GM23338 (cell line): ENCODE data around the gene LLGL2. TPM values are rescaled to one million over a fixed set of nuclear protein-coding genes. Genes with fewer than 3 reads are reported as not detected.

Experiments used
- ATAC-seq: fragments of 200-7000 bp; cut with Tn5 transposase; 3 replicates; pipeline ENCODE4 v1.9.1; 2020
- DNase-seq: peaks from one replicate; pipeline ENCODE4 v3.0.0-alpha.2; 2015; ENCODE audit warnings: low spot score
- H2AFZ ChIP-seq: fragments of 200-600 bp; sonication (generic); 2 replicates; pipeline ENCODE4 v1.8.0; 2016; ENCODE audit warnings: antibody characterized with exemption, mild to moderate bottlenecking, moderate library complexity
- H3F3A ChIP-seq: fragments of 200-600 bp; sonication (generic); replicated peaks from 2 replicates; pipeline ENCODE4 v1.8.0; 2017; ENCODE audit warnings: antibody characterized with exemption, mixed run types, low read depth
- H3K27ac ChIP-seq: fragments of 200-600 bp; sonication (generic); 2 replicates; pipeline ENCODE4 v1.6.1; 2016; ENCODE audit warnings: low read depth
- H3K27me3 ChIP-seq: fragments of 200-600 bp; sonication (generic); 2 replicates; pipeline ENCODE4 v1.8.0; 2016; ENCODE audit warnings: mild to moderate bottlenecking, mixed run types, moderate library complexity; ENCODE audit not compliant: insufficient read depth
- H3K36me3 ChIP-seq: fragments of 200-600 bp; sonication (generic); 2 replicates; pipeline ENCODE4 v1.8.0; 2016; ENCODE audit warnings: mild to moderate bottlenecking; ENCODE audit not compliant: insufficient read depth
- H3K4me1 ChIP-seq: fragments of 200-600 bp; sonication (generic); 2 replicates; pipeline ENCODE4 v1.8.0; 2016; ENCODE audit warnings: mild to moderate bottlenecking, moderate library complexity; ENCODE audit not compliant: insufficient read depth
- H3K4me2 ChIP-seq: fragments of 200-600 bp; sonication (generic); 2 replicates; pipeline ENCODE4 v1.7.1; 2017; ENCODE audit warnings: mixed run types
- H3K4me3 ChIP-seq: fragments of 200-600 bp; sonication (generic); 2 replicates; pipeline ENCODE4 v1.6.1; 2016; ENCODE audit warnings: mixed run types
- H3K79me2 ChIP-seq: fragments of 200-600 bp; sonication (generic); replicated peaks from 2 replicates; pipeline ENCODE4 v1.8.0; 2017; ENCODE audit warnings: mild to moderate bottlenecking; ENCODE audit not compliant: insufficient read depth
- H3K9me2 ChIP-seq: fragments of 200-600 bp; sonication (generic); 2 replicates; pipeline ENCODE4 v1.8.0; 2017; ENCODE audit not compliant: insufficient read depth
- H4K20me1 ChIP-seq: fragments of 200-600 bp; sonication (generic); replicated peaks from 2 replicates; pipeline ENCODE4 v1.8.0; 2017; ENCODE audit warnings: mild to moderate bottlenecking; ENCODE audit not compliant: insufficient read depth
- H3K27ac Mint-ChIP-seq: 2 replicates; pipeline ENCODE4 v1.8.0; 2020; ENCODE audit warnings: inconsistent platforms, mild to moderate bottlenecking, moderate library complexity, mixed read lengths
- H3K27me3 Mint-ChIP-seq: 3 replicates; pipeline ENCODE4 v1.8.0; 2022; ENCODE audit warnings: low read depth, mild to moderate bottlenecking, moderate library complexity, mixed read lengths, inconsistent platforms; ENCODE audit not compliant: insufficient read depth, poor library complexity
- H3K36me3 Mint-ChIP-seq: 3 replicates; pipeline ENCODE4 v1.8.0; 2021; ENCODE audit warnings: low read depth, mild to moderate bottlenecking, inconsistent platforms, moderate library complexity, mixed read lengths
- H3K4me1 Mint-ChIP-seq: 3 replicates; pipeline ENCODE4 v1.8.0; 2020; ENCODE audit warnings: mild to moderate bottlenecking, inconsistent platforms, mixed read lengths
- H3K4me3 Mint-ChIP-seq: 3 replicates; pipeline ENCODE4 v1.8.0; 2021; ENCODE audit warnings: moderate library complexity, mild to moderate bottlenecking, inconsistent platforms, mixed read lengths
- H3K9me3 Mint-ChIP-seq: 3 replicates; pipeline ENCODE4 v1.8.0; 2020; ENCODE audit warnings: moderate library complexity, mild to moderate bottlenecking, inconsistent platforms, mixed read lengths
- CTCF ChIP-seq, 2 experiments: fragments of 200-600 bp in 1 of 2; sonication (generic) in 1 of 2; conservative IDR thresholded peaks; 2 replicates each; pipeline versions ENCODE4 v1.5.1 to v1.6.1; 2016 to 2017; ENCODE audit warnings: antibody characterized with exemption in 2 of 2, low read depth in 2 of 2, mild to moderate bottlenecking in 2 of 2, moderate library complexity in 1 of 2
- EZH2phosphoT487 ChIP-seq: fragments of 200-600 bp; sonication (generic); IDR thresholded peaks from one replicate; pipeline ENCODE4 v1.8.1; 2018; ENCODE audit warnings: antibody characterized with exemption; ENCODE audit not compliant: unreplicated experiment
- NANOG ChIP-seq: IDR thresholded peaks from 2 replicates; pipeline ENCODE4 v1.6.1; 2016; ENCODE audit warnings: antibody characterized with exemption, borderline replicate concordance
- REST ChIP-seq: IDR thresholded peaks from one replicate; pipeline ENCODE4 v1.6.1; 2018; ENCODE audit warnings: antibody characterized with exemption; ENCODE audit not compliant: unreplicated experiment
- STAT1 ChIP-seq: IDR thresholded peaks from one replicate; pipeline ENCODE4 v1.6.1; 2016; ENCODE audit warnings: antibody characterized with exemption; ENCODE audit not compliant: unreplicated experiment
- ZNF114 ChIP-seq: fragments of 250-450 bp; sonication (Bioruptor Pico); IDR thresholded peaks from 2 replicates; pipeline ENCODE4 v1.5.0; 2020; ENCODE audit warnings: mild to moderate bottlenecking, moderate library complexity
- ZNF462 ChIP-seq: fragments of 250-450 bp; sonication (Bioruptor Pico); IDR thresholded peaks from 2 replicates; pipeline ENCODE4 v1.5.0; 2020; ENCODE audit warnings: mild to moderate bottlenecking, moderate library complexity
- polyA plus RNA-seq: library from polyadenylated mRNA; unstranded; fragments of >200 nt; fragmentation: Nextera tagmentation; extraction: Ambion mirVana; gene quantifications from 2 replicates; pipeline ENCODE4 v1.2.1, GENCODE V29; 2016
- total RNA-seq: library from RNA; depleted of rRNA; stranded (reverse); fragments of >200 nt; shearing (Covaris generic); gene quantifications from 2 replicates; pipeline ENCODE4 v1.2.3, GENCODE V29; 2014

The LLGL2 gene
- total and polyA plus RNA-seq, 2 experiments from 2014 or later = 62.5 to 78.5 TPM

- no peak for TF ChIP-seq ZNF462 (CRISPR knock-in tag)
Observed at GRCh38 chr17:75616521-75617122, 91.1 kb downstream of the LLGL2 start (continued).

GRCh38 chr17:75617218-75617617 is 91.7 kb downstream of the LLGL2 start:
- no peak for TF ChIP-seq EZH2phosphoT487
- no peak for TF ChIP-seq REST
- no peak for TF ChIP-seq ZNF114 (CRISPR knock-in tag)
- no peak for TF ChIP-seq NANOG
- TF ChIP-seq CTCF (conservative IDR thresholded peaks at IDR 0.05; ENCODE audit: low read depth in 2 of 2) = no peak
- TF ChIP-seq STAT1 = no peak
- H2AFZ ChIP-seq = no peak overlapping the region
- no peak for DNase-seq
- Mint-ChIP-seq H3K27me3 (peaks cover 21% of the 10 kb centered on the region), H3K36me3 (no peaks in the 10 kb centered on the region), H3K4me1 (peaks cover 3% of the 10 kb centered on the region; the same call in 1 of the 3 replicates), H3K4me3 (no peak overlapping the region), H3K27ac (no peak overlapping the region), H3K9me3 (no peaks in the 10 kb centered on the region; the same call in 2 of the 3 replicates)
- H3K27me3 ChIP-seq = no peaks in the 10 kb centered on the region
- no peaks in the 10 kb centered on the region for H3K4me1 ChIP-seq
- H3F3A ChIP-seq = no peaks in the 10 kb centered on the region
- H3K36me3 ChIP-seq = no peaks in the 10 kb centered on the region
- no peak overlapping the region for H3K4me3 ChIP-seq
- H3K9me2 ChIP-seq = no peaks in the 10 kb centered on the region
- no peaks in the 10 kb centered on the region for H4K20me1 ChIP-seq
- H3K79me2 ChIP-seq = no peaks in the 10 kb centered on the region
- ATAC-seq = no peak
- no peak overlapping the region for H3K27ac ChIP-seq
- H3K4me2 ChIP-seq = no peak overlapping the region
